GM19467 (cell line): ENCODE measurements around the gene YIPF2.
"Not testable (repeated sequence)": the region's sequence is repeated elsewhere in the genome, so short reads cannot be mapped to it uniquely, and the experiment has no call there.

Source experiments
- ATAC-seq: cut with Tn5 transposase; IDR thresholded peaks from one replicate; pipeline ENCODE4 v1.9.1; 2021; ENCODE audit warnings: mild to moderate bottlenecking, moderate library complexity; ENCODE audit not compliant: unreplicated experiment

YIPF2 gene

GRCh38 chr19:10878253-10878652 is 50.2 kb downstream of the YIPF2 start:
- ATAC-seq: no peak

- ATAC-seq: not testable (repeated sequence)
These were observed 50.8 kb downstream of the YIPF2 start for GRCh38 chr19:10877608-10878007.

- peak; percentile 43 for ATAC-seq
These were observed 51.8 kb downstream of the YIPF2 start for GRCh38 chr19:10876459-10877240.

- no peak for ATAC-seq
These were observed 54.4 kb downstream of the YIPF2 start for GRCh38 chr19:10874024-10874423.

- no peak for ATAC-seq
These were observed 55.8 kb downstream of the YIPF2 start for GRCh38 chr19:10872546-10873107.
